ENCODE data around the gene SKI. TPM values are rescaled to one million over a fixed set of nuclear protein-coding genes. Genes with fewer than 3 reads are reported as not detected.

Gene SKI
- total and polyA plus RNA-seq, 7 donors, result 7.7 to 32.1 (median 21.4) TPM

- DNase-seq, result no peak
- no peaks in the 10 kb centered on the region for H3K36me3 ChIP-seq (ENCODE audit: insufficient read depth in 1 of 2, low read depth in 1 of 2)
- ATAC-seq, result no peak
- H3K4me1 ChIP-seq, result no peaks in the 10 kb centered on the region
- TF ChIP-seq, protein P1, sequence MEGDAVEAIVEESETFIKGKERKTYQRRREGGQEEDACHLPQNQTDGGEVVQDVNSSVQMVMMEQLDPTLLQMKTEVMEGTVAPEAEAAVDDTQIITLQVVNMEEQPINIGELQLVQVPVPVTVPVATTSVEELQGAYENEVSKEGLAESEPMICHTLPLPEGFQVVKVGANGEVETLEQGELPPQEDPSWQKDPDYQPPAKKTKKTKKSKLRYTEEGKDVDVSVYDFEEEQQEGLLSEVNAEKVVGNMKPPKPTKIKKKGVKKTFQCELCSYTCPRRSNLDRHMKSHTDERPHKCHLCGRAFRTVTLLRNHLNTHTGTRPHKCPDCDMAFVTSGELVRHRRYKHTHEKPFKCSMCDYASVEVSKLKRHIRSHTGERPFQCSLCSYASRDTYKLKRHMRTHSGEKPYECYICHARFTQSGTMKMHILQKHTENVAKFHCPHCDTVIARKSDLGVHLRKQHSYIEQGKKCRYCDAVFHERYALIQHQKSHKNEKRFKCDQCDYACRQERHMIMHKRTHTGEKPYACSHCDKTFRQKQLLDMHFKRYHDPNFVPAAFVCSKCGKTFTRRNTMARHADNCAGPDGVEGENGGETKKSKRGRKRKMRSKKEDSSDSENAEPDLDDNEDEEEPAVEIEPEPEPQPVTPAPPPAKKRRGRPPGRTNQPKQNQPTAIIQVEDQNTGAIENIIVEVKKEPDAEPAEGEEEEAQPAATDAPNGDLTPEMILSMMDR (IDR thresholded peaks at IDR 0.05), result no peak
- 72 to 82% (median 76%) methylated on average over 14 of the region's 14 CpGs for WGBS, 3 donors
- intact Hi-C loops (cut with DNase I), result no loop called here
- H3K27me3 ChIP-seq (ENCODE audit: insufficient read depth in 3 of 3, low read length in 2 of 3), result no peaks in the 10 kb centered on the region
- no peak overlapping the region for H3K27ac ChIP-seq
- H3K4me3 ChIP-seq, result no peak overlapping the region
- H3K9me3 ChIP-seq, result no peaks in the 10 kb centered on the region
These were observed 46.8 kb upstream of the SKI start for GRCh38 chr1:2181271-2181670.

DNA sequence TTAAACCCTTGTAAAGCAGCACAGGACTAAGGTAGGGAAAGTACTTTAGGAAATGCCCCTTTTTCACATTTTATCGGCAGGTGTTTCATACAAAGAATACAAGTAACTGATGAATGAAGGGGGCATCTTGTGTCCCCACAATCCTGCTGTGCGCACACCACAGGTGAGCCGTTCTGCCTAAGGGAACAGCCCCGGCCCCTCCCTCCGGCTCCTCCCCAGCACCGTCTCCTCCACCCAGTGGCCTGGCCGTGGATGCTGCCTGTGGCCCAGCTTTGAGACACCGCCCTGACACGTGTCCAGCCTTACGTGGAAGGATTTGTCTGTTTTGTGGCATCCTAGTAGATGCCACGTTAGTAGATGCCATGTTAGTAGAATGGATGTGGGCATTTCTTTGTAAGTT lies 46.4 kb upstream of the SKI start:
- TF ChIP-seq, protein P1 (IDR thresholded peaks at IDR 0.05), result no peak
- no peaks in the 10 kb centered on the region for H3K27me3 ChIP-seq (ENCODE audit: insufficient read depth in 3 of 3, low read length in 2 of 3)
- no peaks in the 10 kb centered on the region for H3K36me3 ChIP-seq (ENCODE audit: insufficient read depth in 1 of 2, low read depth in 1 of 2)
- H3K4me3 ChIP-seq, result no peak overlapping the region
- H3K4me1 ChIP-seq, result no peaks in the 10 kb centered on the region
- no peaks in the 10 kb centered on the region for H3K9me3 ChIP-seq
- intact Hi-C loops (cut with DNase I), result no loop called here
- WGBS, 3 donors, result 83 to 85% (median 83%) methylated on average over 11 of the region's 11 CpGs
- no peak overlapping the region for H3K27ac ChIP-seq
- ATAC-seq, result no peak
- no peak for DNase-seq

GRCh38 chr1:2182376-2182775 lies 45.7 kb upstream of the SKI start:
- TF ChIP-seq, protein P1 (IDR thresholded peaks at IDR 0.05), result no peak
- DNase-seq (no peak), ATAC-seq (no peak)
- Histone ChIP-seq H3K36me3 (ENCODE audit: insufficient read depth in 1 of 2, low read depth in 1 of 2) (no peaks in the 10 kb centered on the region), H3K9me3 (no peaks in the 10 kb centered on the region), H3K4me1 (no peaks in the 10 kb centered on the region), H3K27ac (no peak overlapping the region), H3K27me3 (ENCODE audit: insufficient read depth in 3 of 3, low read length in 2 of 3) (no peaks in the 10 kb centered on the region), H3K4me3 (no peak overlapping the region)
- intact Hi-C loops (cut with DNase I), result no loop called here
- 88 to 90% (median 90%) methylated on average over 13 of the region's 13 CpGs for WGBS, 3 donors

- TF ChIP-seq, protein P1 (IDR thresholded peaks at IDR 0.05), result no peak
- H3K4me3 ChIP-seq, result no peak overlapping the region
- H3K4me1 ChIP-seq, result no peaks in the 10 kb centered on the region
- no peaks in the 10 kb centered on the region for H3K36me3 ChIP-seq (ENCODE audit: insufficient read depth in 1 of 2, low read depth in 1 of 2)
- intact Hi-C loops (cut with DNase I), result no loop called here
- DNase-seq, result no peak
- H3K9me3 ChIP-seq, result no peaks in the 10 kb centered on the region
- 88 to 90% (median 88%) methylated on average over 15 of the region's 15 CpGs for WGBS, 3 donors
- no peaks in the 10 kb centered on the region for H3K27me3 ChIP-seq (ENCODE audit: insufficient read depth in 3 of 3, low read length in 2 of 3)
- no peak for ATAC-seq
- H3K27ac ChIP-seq, result no peak overlapping the region
These were observed 44.2 kb upstream of the SKI start for GRCh38 chr1:2183937-2184334.

DNA sequence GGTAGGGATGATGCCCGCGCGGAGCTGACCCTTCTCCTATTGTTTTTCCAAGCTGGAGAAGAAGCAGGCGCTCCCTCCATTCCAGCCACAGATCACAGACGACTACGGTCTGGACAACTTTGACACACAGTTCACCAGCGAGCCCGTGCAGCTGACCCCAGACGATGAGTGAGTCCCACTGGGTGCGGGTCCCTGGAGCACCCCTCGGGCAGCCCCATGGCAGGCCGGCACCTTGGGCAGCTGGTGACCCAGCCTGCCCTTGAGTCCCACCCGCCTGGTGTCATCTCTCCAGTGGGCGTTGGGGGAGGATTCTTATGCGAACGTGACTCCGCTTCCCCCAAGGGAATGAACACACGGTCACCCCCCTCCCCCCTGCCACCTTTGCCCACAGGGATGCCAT lies 43.6 kb upstream of the SKI start:
- intact Hi-C loops (cut with DNase I), result no loop called here
- Histone ChIP-seq H3K4me1 (no peaks in the 10 kb centered on the region), H3K27ac (no peak overlapping the region), H3K4me3 (no peak overlapping the region), H3K9me3 (no peaks in the 10 kb centered on the region), H3K27me3 (ENCODE audit: insufficient read depth in 3 of 3, low read length in 2 of 3) (no peaks in the 10 kb centered on the region), H3K36me3 (ENCODE audit: insufficient read depth in 1 of 2, low read depth in 1 of 2) (no peaks in the 10 kb centered on the region)
- DNase-seq, result no peak
- WGBS, 3 donors, result 85 to 87% (median 86%) methylated on average over 16 to 18 of the region's 18 CpGs
- ATAC-seq, result no peak
- TF ChIP-seq, protein P1 (IDR thresholded peaks at IDR 0.05), result no peak
